HG02610 (cell line): ENCODE data around the gene CASZ1.

ENCODE experiments used
- ATAC-seq: cut with Tn5 transposase; IDR thresholded peaks from one replicate; pipeline ENCODE4 v1.9.1; 2021; ENCODE audit warnings: mild to moderate bottlenecking, moderate library complexity; ENCODE audit not compliant: unreplicated experiment

Gene CASZ1

DNA sequence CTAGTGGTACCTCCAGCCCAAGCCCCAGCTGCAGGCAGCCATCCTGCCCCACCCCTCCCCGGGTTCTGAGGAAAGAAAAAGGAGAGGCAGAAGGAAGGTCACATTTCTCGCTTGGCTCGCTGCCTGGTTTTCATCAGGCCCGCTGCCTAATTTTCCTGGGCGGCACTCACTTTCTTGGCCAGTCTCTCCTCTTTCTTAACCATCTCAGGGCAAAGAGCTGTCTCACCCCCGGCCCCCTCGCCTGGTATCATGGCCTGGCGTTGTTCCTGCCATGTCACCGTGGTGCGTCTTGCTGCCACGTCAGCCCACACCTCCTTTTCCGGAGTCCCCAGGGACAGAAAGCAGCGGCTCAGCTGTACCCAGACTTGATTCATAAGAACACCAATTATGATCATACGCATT lies 26.6 kb upstream of the CASZ1 start:
- ATAC-seq = no peak

DNA sequence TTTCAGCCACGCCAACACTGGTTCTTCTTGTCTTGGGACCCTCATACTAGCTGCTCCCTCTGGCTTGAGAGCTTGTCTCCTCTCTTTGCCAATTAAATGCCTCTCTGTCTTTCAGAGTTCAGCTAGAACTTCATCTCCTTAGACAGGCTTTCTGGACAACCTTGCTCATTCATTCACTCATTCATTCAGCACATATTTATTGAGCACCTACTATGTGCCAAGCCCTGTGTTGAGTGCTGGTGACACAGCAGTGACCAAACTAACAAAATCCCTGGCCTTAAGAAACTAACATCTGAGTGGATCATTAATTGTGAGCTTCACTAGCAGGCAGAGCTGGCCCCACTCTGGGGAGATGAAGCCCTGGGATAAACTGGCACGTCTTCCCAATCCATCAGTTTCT lies 24.9 kb upstream of the CASZ1 start:
- no peak for ATAC-seq

DNA sequence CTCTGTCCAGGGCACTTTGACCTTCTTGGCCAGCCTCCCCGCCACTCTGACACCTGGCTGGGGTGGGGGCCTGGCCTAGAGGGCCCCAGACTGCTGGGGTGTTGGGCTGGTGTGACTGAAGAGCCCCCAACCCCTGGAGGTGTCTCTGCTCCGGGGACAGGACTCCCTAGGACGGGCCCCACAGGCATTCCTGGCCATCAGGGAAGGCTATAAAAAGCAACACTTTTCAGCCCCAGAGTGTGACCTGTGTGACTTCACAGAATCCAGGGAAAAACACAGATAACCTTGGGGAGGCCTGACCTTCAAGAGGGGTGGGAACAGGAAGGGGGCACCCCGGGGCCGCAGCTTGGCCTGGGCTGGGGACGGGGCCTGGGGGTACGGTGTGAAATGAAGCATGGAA lies 24.0 kb upstream of the CASZ1 start:
- ATAC-seq = no peak

DNA sequence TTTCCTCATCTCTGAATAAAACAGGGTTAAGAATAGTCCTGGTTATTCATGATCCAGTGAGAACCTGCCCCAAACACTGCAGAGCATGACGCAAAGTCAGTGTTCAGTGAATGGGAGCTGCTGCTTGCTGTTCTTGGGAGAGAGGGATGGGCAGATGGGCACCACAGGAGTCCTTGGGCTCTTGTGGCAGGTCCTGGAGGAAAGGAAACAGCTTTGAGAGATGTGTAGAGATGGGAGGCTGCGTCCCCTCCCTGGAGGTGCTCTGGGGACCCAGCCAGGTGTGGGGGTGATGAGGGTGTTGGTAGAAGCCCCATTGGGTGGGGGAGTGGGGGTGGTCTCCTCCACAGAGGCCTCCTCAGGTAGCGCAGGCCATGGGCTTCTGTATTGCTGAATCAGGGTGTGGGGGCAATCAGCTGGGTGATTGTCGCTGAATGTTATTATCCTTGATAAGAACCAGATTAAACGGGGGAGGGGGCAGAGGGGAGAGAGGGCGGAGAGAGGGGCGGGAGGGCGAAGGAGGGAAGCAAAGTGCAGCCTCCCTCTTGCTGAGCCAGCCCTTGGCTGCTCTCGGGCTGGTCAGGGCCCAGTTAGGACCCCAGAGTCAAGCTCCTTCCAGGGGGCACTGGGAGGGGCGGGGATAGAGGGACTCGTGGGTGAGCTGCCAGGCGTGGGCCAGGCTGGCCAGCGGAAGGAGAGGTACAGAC lies 22.9 kb upstream of the CASZ1 start:
- no peak for ATAC-seq

DNA sequence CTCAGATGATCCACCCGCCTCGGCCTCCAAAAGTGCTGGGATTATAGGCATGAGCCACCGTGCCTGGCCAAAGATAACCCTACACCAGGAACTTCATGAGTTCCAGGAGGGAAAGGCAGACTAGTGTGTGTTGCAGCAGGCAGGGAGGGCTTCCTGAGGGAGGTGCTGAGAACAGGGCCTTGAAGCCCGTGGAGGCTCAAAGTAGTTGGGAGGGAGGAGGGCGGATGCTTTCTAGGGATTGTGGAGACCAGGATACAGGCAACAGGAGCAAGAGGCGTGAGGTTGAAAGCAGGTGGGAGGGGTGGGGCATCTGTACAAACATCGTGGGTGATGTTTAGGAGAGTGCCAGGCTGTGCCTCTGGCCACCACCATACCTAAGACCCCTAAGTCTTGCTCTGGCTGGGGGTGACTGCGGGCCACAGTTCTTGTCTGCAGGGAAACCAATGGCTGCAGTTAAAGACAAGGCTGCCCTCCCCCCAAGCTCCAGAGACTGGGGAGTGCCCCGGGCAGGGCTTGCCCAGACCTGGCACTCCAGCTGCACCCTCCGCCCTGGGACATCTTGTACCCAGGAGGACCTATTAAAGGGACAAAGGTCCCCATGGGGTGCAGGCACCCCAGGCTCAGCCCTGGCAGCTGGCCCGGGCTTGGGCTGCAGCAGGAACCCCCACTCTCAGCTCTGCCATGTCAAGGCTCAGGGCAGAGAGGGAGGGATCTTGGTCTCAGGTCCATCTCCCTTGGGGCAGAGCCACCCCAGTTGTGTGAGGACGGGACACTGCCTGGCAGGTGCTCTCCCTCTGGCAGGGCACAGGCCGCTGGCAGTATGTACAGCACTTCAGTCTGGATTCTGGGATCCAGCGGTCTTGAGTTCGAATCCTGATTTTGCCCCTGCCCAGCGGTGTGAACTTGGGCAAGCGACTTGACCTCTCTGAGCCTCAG lies 22.1 kb upstream of the CASZ1 start:
- no peak for ATAC-seq

DNA sequence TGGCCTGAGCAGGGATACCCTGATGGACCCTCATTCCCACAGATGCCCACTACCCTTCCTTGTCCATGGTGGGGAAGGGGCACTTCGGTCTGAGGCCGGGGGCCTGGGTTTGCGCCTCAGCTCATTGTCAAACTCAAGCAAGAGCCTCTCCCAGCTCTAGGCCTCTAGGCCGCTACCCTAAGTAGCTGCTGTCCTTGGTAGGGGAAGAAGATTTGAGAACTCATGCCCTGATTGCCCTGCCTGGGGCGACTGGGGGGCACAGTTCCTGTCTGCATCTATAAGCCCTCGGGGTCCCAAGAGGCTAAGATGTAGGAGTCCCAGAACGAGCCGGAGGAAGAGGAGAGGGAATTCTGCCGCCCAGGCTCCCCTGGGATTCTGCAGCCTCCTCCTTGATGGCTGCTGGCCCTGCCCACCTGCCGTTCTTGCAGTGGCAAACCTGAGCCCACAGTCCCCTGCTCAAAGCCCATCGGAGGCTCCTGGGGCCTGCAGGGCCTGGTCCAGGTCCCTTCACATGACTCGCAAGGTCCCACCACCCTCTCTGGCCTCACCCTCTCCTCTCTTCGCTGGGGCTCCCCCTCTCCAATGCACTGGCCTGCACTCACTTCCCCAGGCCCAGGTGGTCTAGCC lies 20.4 kb upstream of the CASZ1 start:
- ATAC-seq = no peak

DNA sequence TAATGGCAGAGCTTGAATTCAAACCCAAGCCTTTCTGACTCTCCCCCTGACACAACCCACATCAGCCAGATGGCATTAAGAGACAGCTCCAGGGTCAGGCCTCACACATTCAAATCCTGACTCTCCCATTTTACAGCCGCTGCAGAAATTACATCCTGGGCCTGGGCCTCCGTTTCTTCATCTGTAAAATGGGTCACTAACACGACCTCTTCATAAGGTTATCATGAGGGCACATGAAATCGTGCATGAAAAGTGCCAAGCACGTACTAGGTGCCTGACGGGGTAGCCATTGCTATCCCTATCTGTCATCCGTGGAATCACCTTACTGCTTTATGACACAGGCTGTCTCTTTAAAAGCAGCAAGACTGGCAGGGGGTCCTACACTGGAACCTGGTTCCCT lies 19.8 kb upstream of the CASZ1 start:
- ATAC-seq = no peak

DNA sequence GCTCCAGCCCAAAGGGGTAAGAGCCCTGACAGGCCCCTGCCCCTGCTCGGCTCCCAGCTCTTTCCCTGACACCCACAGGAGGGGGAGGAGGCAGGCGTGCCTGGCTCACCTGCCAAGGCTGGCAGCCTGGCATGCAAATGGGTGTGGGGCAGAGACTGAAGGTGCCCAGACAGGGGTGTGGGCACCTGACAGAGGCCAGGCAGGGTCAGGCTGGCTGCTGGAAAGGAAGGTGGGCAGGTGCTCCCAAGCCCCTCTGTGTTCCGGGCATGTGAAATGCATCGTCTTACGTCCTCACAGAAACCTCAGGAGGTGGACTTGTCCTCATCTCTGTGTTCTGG lies 19.4 kb upstream of the CASZ1 start:
- no peak for ATAC-seq

DNA sequence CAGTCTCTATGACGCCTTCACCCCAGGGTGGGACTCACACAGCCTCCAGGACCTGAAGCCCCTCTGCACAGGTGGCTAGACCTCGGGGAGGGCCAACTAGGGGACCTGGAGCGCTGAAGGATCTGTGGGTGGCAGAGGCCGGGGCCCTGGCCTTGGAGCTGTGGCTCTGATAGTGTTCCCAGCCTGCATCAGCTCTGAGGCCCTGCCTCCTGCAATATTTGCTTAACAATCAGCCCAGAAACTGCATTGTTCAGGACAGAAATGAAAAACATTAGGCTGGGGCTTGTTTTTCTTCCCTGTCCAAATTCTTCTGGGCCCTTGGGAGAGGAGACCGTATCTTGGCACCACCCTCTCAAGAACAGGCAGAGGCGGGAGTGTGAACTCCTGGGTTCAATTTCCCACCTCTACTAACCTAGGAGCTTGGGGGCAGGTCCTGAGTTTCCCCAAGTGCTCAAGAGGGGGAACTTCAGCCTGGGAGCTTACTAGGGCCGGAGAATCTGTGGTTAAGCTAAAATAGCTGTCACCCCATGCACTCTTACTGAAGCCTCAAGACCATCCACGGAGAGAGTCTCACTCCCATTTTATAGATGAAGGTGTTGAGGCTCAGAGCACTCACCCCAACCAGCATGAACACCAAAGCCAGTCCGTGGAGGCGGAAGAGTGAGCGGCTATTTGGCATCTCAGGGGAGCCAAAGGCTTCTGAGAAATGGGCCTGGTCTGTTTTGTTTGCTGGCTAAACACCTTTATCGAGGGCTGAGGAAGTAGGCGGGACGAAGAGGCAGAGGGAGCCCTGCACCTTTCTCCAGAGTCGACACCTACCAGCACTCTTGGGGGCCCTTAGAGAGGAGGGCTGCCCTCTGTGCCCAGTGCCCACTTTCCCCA lies 18.8 kb upstream of the CASZ1 start:
- ATAC-seq = no peak

DNA sequence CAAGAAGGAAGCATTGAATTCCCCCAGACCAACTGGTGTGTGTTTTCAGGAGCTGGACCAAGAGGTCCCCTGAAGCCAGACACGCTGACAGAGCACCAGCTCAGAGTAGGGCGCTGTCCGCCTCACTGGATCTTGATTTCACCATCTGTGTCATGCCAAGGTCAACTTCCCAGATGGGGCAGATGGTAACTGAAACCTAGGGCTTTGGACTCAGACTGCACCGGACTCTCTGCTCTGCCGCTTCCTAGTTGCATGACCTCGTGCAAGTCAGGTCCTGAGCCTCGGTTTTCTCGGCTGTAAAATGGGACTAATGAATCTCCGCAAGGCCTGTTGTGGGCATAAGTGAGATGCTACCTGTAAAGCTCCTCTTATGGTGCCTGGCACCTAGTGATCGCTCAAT lies 17.9 kb upstream of the CASZ1 start:
- ATAC-seq = no peak

DNA sequence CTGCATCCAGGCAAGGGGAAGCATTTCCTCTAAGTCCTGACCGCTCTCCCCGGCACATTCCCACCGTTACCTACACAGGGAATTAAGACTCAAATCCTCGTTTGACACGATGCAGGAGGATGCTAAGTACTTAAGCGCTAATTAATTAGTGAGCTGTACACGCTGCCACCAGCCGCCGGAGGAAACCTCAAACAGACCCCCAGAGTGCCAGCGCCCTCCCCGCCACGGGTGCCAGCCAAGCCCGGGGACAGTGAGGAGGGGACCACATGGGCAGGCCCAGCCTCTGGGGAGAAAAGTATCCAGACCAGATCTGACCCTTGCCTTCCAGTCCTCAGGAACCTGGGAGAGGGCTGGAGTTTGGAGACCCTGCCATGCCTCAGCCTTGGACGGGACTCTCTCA lies 17.4 kb upstream of the CASZ1 start:
- ATAC-seq = no peak

DNA sequence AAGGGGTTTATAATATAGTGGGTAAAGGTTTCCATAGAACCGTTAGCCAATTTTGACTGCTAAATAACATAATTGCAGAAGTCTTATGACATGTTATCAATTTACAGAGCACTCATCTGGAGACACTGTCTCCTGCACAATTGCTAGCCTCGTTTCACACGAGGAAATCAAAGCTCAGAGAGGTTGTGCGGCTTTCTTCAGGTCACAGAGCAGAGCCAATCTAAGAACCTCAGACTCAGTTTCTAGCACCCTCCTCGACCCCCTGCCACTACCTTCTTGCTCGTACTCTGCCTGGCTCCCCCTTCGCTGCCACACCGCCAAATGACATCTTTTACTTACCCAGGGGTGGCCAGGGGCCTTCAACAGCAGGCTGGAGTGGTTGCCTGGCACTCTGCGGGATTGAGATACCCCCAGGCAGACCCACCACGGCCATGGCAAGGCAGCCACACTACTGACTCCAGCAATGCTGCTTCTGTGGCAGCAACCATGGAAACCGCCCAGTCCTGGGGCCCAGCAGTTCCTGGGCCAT lies 16.0 kb upstream of the CASZ1 start:
- no peak for ATAC-seq

DNA sequence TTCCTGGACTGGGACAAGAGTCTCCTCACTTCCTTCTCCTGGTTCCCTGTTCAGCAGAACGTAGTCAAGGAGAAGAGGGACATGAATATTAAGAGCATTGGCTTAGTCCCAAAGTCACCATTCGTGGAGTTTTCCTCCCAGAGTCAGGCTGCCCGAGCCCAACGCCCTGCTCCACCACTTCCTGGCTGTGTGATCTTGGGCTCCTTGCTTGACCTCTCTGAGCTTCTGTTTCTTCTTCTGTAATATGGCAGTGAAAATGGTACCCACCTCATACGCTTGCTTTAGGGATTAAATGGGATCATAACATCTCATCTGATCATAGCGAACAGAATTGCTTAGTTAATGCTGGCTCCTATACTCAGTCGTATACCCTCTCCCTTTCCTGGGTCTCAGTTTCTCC lies 12.0 kb upstream of the CASZ1 start:
- ATAC-seq = no peak

DNA sequence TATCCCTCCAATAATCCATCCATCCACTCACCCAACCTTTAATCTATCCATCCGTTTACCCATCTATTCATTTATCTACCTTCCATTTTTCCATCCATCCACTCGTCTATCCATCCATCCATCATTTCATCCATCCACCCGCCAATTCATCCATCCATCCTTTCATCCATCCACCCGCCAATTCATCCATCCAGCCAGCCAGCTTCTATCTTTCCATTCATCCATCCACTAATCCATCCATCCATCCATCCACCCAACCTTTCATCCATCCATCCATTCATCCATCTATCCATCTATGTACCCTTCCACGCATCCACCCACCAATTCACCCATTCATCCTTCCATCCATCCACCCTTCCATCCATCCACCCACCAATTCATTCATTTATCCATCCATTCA lies 10.5 kb upstream of the CASZ1 start:
- ATAC-seq = no peak

DNA sequence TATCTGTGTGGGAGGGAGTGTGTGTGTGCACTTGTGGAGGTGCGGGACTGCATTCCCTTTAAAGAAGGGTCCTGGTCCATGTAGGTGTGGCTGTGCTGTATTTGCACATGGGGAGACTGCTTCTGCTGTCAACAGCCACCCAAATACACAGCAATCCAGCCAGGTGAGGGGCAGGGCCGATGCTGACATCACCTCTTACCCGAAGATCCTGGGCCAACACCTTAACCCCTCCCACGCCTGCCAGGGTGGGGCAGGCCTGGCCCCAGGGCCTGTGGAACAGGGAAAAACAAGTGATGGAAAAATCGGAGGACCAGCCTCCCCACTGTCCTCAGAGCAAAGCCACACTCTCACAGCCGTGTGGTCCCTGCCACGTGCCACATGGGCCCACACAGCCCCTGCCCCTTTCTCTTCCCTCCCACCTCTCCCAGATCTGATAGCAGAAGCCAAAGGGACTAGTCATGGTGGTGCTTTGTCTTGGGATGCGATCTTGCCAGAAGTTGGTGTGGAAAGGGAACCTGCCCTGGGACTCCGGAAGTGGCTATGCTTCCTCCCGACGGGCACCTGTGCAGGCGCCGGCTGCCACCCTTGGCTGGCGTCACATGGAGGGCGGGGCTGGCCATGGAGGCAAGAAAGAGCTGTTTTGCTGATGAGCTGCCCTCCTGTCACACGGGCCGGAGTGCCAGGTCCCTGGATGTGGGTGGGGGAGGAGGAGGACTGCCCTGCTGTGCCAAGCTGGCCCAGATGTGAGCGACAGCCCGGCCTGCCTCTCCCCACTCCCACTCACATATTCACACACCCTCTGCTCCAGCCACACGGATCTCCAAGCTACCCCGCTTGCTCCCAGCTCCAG lies 7.8 kb upstream of the CASZ1 start:
- ATAC-seq = no peak

DNA sequence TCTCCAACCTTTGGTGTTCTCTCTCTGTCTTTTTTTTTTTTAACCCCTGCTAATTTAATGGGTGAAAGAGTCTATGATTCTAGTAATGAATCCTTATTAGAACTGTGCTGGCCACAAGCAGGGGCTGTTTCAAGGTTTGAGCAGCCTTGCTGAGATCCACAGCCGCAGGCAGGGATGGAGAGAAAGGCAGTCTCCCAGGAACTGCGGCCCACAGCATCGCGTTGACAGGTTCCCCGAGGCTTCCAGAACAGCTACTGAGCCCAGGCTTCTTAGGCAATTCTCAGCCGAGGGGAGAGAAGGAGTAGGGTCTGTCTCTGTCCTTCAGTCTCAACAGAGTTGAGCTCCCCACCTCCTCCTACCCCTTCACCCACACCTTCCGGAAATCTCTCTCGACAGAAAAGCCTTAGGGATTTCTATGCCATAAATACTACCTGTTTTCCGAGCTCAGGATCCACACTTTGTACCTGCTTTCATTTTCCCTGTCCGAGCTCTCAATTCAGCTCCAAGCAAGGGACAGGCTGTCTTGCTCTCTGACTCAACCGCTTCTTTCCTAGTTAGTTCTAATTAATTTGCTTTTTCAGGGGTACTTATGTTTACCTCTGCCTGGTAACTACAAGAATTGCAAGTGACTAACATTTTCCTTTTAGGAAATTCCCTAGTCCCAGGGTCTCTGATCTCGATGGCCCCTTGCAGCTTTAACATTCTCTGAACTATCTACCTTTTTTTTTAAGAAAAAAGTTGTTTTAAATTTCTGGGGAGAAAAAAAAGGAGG lies 6.7 kb upstream of the CASZ1 start:
- no peak for ATAC-seq

DNA sequence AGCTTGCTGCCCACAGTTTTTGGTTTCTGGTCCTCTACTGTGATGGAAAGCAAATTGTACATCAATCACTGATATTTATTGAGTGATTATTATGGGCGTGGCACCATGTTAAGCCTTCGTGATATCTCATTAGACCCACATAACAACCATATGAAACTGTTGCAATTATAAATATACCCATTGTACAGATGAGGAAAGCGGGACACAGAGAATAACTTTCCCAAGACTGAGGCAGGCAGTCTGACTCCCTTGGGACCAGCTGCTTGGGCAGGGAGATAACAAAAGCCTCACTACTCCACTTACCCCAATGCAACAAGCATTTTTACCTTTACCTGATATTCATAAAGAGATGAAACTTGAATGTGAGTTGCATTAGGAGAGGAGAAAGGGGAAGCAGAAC lies 4.3 kb upstream of the CASZ1 start:
- no peak for ATAC-seq

DNA sequence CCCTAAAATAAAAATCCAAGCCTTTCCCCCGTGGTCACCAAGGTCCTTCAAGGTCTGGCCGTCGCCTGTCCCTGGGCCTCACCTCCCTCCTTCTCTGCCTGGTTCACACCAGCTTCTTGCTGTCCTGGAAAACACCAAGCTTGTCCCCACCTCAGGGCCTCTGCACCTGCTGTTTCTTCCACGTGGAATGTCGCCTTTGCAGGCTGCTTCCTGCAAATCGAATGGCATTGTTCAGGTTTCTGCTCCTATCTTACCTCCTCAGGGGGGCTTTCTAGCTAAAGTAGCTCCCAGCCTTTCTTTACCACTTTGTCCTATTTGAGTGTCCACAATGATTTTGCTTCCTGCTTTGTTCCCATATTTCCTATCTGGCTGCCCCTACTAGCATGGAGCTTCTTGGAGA lies 3.3 kb upstream of the CASZ1 start:
- ATAC-seq = no peak
